HEK293 (cell line): ENCODE measurements around the gene HOXA11.

Experiments used
- CTCF ChIP-seq: fragments of 450-650 bp; formaldehyde crosslinking; IDR thresholded peaks from 2 replicates; pipeline ENCODE4 v1.5.1; 2016; ENCODE audit warnings: missing biosample characterization, missing genetic modification characterization
- GLIS2 ChIP-seq: fragments of 450-650 bp; formaldehyde crosslinking; IDR thresholded peaks from 2 replicates; pipeline ENCODE4 v1.5.1; 2016; ENCODE audit warnings: missing biosample characterization, missing genetic modification characterization
- HOXD13 ChIP-seq: sonication (generic); formaldehyde crosslinking; IDR thresholded peaks from 2 replicates; pipeline ENCODE4 v1.8.0; 2022; ENCODE audit warnings: missing genetic modification reagents, borderline replicate concordance
- KLF10 ChIP-seq: fragments of 450-650 bp; IDR thresholded peaks from 2 replicates; pipeline ENCODE4 v1.5.1; 2018; ENCODE audit warnings: missing biosample characterization, mild to moderate bottlenecking, missing genetic modification characterization
- KLF7 ChIP-seq: fragments of 450-650 bp; formaldehyde crosslinking; IDR thresholded peaks from 2 replicates; pipeline ENCODE4 v1.5.1; 2016; ENCODE audit warnings: missing biosample characterization, missing genetic modification characterization, borderline replicate concordance
- KLF8 ChIP-seq: fragments of 450-650 bp; formaldehyde crosslinking; IDR thresholded peaks from 2 replicates; pipeline ENCODE4 v1.5.1; 2016; ENCODE audit warnings: missing biosample characterization, missing genetic modification characterization
- KLF9 ChIP-seq: fragments of 450-650 bp; formaldehyde crosslinking; IDR thresholded peaks from 2 replicates; pipeline ENCODE4 v1.5.1; 2016; ENCODE audit warnings: missing biosample characterization, missing genetic modification characterization, low read depth
- TRIM28 ChIP-seq: IDR thresholded peaks from 2 replicates; pipeline ENCODE4 v1.6.1; 2011; ENCODE audit warnings: low read length, control low read depth, borderline replicate concordance
- ZBTB20 ChIP-seq: fragments of 450-650 bp; formaldehyde crosslinking; IDR thresholded peaks from 2 replicates; pipeline ENCODE4 v1.5.1; 2016; ENCODE audit warnings: missing biosample characterization, missing genetic modification characterization
- ZFHX2 ChIP-seq: fragments of 450-650 bp; formaldehyde crosslinking; conservative IDR thresholded peaks from 2 replicates; pipeline ENCODE4 v1.5.1; 2016; ENCODE audit warnings: missing biosample characterization, missing genetic modification characterization
- ZNF138 ChIP-seq: fragments of 450-650 bp; formaldehyde crosslinking; IDR thresholded peaks from 2 replicates; pipeline ENCODE4 v1.5.1; 2016; ENCODE audit warnings: missing biosample characterization, missing genetic modification characterization, borderline replicate concordance
- ZNF202 ChIP-seq: fragments of 450-650 bp; formaldehyde crosslinking; IDR thresholded peaks from 2 replicates; pipeline ENCODE4 v1.5.1; 2016; ENCODE audit warnings: missing biosample characterization, missing genetic modification characterization, borderline replicate concordance
- ZNF341 ChIP-seq: fragments of 450-650 bp; formaldehyde crosslinking; IDR thresholded peaks from 2 replicates; pipeline ENCODE4; 2016; ENCODE audit warnings: low read depth, missing biosample characterization, missing genetic modification characterization
- ZNF354C ChIP-seq: fragments of 450-650 bp; formaldehyde crosslinking; IDR thresholded peaks from 2 replicates; pipeline ENCODE4 v1.5.1; 2016; ENCODE audit warnings: missing biosample characterization, missing genetic modification characterization, low read depth, borderline replicate concordance
- ZNF391 ChIP-seq: fragments of 450-650 bp; formaldehyde crosslinking; IDR thresholded peaks from 2 replicates; pipeline ENCODE4 v1.5.1; 2016; ENCODE audit warnings: low read depth, missing biosample characterization, missing genetic modification characterization, borderline replicate concordance
- ZNF48 ChIP-seq: fragments of 450-650 bp; formaldehyde crosslinking; IDR thresholded peaks from 2 replicates; pipeline ENCODE4 v1.5.1; 2016; ENCODE audit warnings: missing biosample characterization, missing genetic modification characterization
- ZNF501 ChIP-seq: fragments of 450-650 bp; formaldehyde crosslinking; IDR thresholded peaks from 2 replicates; pipeline ENCODE4 v1.5.1; 2016; ENCODE audit warnings: missing biosample characterization, missing genetic modification characterization
- ZNF561 ChIP-seq: fragments of 450-650 bp; IDR thresholded peaks from 2 replicates; pipeline ENCODE4 v1.5.1; 2018; ENCODE audit warnings: missing biosample characterization, missing genetic modification characterization, borderline replicate concordance
- ZNF585B ChIP-seq: fragments of 450-650 bp; formaldehyde crosslinking; IDR thresholded peaks from 2 replicates; pipeline ENCODE4 v1.5.1; 2016; ENCODE audit warnings: missing biosample characterization, missing genetic modification characterization
- ZNF658 ChIP-seq: fragments of 450-650 bp; formaldehyde crosslinking; IDR thresholded peaks from 2 replicates; pipeline ENCODE4; 2016; ENCODE audit warnings: missing biosample characterization, missing genetic modification characterization
- ZNF747 ChIP-seq: fragments of 450-650 bp; formaldehyde crosslinking; IDR thresholded peaks from 2 replicates; pipeline ENCODE4 v1.5.1; 2016; ENCODE audit warnings: missing biosample characterization, missing genetic modification characterization
- ZNF768 ChIP-seq: fragments of 450-650 bp; formaldehyde crosslinking; IDR thresholded peaks from 2 replicates; pipeline ENCODE4 v1.5.1; 2018; ENCODE audit warnings: missing biosample characterization, mild to moderate bottlenecking, missing genetic modification characterization
- ZNF830 ChIP-seq: fragments of 450-650 bp; IDR thresholded peaks from 2 replicates; pipeline ENCODE4 v1.5.0; 2018; ENCODE audit warnings: missing biosample characterization, missing genetic modification characterization, low read depth, mild to moderate bottlenecking, moderate library complexity
- ZSCAN4 ChIP-seq: fragments of 450-650 bp; formaldehyde crosslinking; IDR thresholded peaks from 2 replicates; pipeline ENCODE4 v1.5.1; 2017; ENCODE audit warnings: missing biosample characterization, missing genetic modification characterization
- TF ChIP-seq, protein P1 (sequence below): fragments of 450-650 bp; formaldehyde crosslinking; IDR thresholded peaks from 2 replicates; pipeline ENCODE4; 2016; ENCODE audit warnings: missing biosample characterization, missing genetic modification characterization
- TF ChIP-seq, protein P2 (sequence below): fragments of 450-650 bp; formaldehyde crosslinking; IDR thresholded peaks from 2 replicates; pipeline ENCODE4 v1.5.1; 2016; ENCODE audit warnings: missing biosample characterization, missing genetic modification characterization, borderline replicate concordance
- TF ChIP-seq, protein P3 (sequence below): fragments of 450-650 bp; formaldehyde crosslinking; IDR thresholded peaks from 2 replicates; pipeline ENCODE4 v1.5.1; 2016; ENCODE audit warnings: missing biosample characterization, missing genetic modification characterization
- TF ChIP-seq, protein P4 (sequence below): fragments of 450-650 bp; formaldehyde crosslinking; IDR thresholded peaks from 2 replicates; pipeline ENCODE4 v1.5.1; 2017; ENCODE audit warnings: missing biosample characterization, missing genetic modification characterization
- TF ChIP-seq, protein P5 (sequence below): fragments of 450-650 bp; formaldehyde crosslinking; optimal IDR thresholded peaks from 2 replicates; pipeline ENCODE3; 2016; ENCODE audit warnings: missing biosample characterization, mild to moderate bottlenecking, missing genetic modification characterization

The HOXA11 gene

GRCh38 chr7:27151931-27152815 is 32.9 kb downstream of the HOXA11 start, which contains the start of gene HOXA3 (continued):
- TF ChIP-seq CTCF (tag by site-specific recombination) (no peak), TRIM28 (no peak), ZSCAN4 (tag by site-specific recombination) (peak; percentile 95), ZNF354C (tag by site-specific recombination) (no peak), HOXD13 (CRISPR knock-in tag) (no peak), ZFHX2 (tag by site-specific recombination) (peak; percentile 86), ZNF830 (tag by site-specific recombination) (no peak), ZNF341 (tag by site-specific recombination) (peak; percentile 30), ZNF391 (tag by site-specific recombination) (no peak), ZNF501 (tag by site-specific recombination) (0 out of 2 replicates have a peak, but pooled peaks have one; percentile 40), KLF9 (0 out of 2 replicates have a peak, but pooled peaks have one; percentile 27), ZNF658 (no peak), ZNF202 (tag by site-specific recombination) (no peak), ZNF585B (tag by site-specific recombination) (no peak), ZNF48 (tag by site-specific recombination) (no peak), ZNF747 (tag by site-specific recombination) (no peak), ZNF561 (tag by site-specific recombination) (no peak), KLF10 (peak; percentile 10; the same call in 1 of the 2 replicates), ZNF768 (tag by site-specific recombination) (no peak; the same call in 1 of the 2 replicates), GLIS2 (tag by site-specific recombination) (peak; percentile 98), ZNF138 (tag by site-specific recombination) (no peak), KLF8 (tag by site-specific recombination) (peak; percentile 74; the same call in 1 of the 2 replicates), KLF7 (peak; percentile 61; the same call in 1 of the 2 replicates), ZBTB20 (tag by site-specific recombination) (no peak; the same call in 1 of the 2 replicates)
- TF ChIP-seq, protein P1, sequence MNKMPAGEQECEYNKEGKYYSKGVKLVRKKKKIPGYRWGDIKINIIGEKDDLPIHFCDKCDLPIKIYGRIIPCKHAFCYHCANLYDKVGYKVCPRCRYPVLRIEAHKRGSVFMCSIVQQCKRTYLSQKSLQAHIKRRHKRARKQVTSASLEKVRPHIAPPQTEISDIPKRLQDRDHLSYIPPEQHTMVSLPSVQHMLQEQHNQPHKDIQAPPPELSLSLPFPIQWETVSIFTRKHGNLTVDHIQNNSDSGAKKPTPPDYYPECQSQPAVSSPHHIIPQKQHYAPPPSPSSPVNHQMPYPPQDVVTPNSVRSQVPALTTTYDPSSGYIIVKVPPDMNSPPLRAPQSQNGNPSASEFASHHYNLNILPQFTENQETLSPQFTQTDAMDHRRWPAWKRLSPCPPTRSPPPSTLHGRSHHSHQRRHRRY: no peak
- TF ChIP-seq, protein P2, sequence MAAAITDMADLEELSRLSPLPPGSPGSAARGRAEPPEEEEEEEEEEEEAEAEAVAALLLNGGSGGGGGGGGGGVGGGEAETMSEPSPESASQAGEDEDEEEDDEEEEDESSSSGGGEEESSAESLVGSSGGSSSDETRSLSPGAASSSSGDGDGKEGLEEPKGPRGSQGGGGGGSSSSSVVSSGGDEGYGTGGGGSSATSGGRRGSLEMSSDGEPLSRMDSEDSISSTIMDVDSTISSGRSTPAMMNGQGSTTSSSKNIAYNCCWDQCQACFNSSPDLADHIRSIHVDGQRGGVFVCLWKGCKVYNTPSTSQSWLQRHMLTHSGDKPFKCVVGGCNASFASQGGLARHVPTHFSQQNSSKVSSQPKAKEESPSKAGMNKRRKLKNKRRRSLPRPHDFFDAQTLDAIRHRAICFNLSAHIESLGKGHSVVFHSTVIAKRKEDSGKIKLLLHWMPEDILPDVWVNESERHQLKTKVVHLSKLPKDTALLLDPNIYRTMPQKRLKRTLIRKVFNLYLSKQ (tag by site-specific recombination): no peak
- TF ChIP-seq, protein P3, sequence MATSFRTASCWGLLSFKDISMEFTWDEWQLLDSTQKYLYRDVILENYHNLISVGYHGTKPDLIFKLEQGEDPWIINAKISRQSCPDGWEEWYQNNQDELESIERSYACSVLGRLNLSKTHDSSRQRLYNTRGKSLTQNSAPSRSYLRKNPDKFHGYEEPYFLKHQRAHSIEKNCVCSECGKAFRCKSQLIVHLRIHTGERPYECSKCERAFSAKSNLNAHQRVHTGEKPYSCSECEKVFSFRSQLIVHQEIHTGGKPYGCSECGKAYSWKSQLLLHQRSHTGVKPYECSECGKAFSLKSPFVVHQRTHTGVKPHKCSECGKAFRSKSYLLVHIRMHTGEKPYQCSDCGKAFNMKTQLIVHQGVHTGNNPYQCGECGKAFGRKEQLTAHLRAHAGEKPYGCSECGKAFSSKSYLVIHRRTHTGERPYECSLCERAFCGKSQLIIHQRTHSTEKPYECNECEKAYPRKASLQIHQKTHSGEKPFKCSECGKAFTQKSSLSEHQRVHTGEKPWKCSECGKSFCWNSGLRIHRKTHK (tag by site-specific recombination): no peak
- TF ChIP-seq, protein P4, sequence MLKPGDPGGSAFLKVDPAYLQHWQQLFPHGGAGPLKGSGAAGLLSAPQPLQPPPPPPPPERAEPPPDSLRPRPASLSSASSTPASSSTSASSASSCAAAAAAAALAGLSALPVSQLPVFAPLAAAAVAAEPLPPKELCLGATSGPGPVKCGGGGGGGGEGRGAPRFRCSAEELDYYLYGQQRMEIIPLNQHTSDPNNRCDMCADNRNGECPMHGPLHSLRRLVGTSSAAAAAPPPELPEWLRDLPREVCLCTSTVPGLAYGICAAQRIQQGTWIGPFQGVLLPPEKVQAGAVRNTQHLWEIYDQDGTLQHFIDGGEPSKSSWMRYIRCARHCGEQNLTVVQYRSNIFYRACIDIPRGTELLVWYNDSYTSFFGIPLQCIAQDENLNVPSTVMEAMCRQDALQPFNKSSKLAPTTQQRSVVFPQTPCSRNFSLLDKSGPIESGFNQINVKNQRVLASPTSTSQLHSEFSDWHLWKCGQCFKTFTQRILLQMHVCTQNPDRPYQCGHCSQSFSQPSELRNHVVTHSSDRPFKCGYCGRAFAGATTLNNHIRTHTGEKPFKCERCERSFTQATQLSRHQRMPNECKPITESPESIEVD (tag by site-specific recombination): peak; percentile 64; the same call in 1 of the 2 replicates
- TF ChIP-seq, protein P5, sequence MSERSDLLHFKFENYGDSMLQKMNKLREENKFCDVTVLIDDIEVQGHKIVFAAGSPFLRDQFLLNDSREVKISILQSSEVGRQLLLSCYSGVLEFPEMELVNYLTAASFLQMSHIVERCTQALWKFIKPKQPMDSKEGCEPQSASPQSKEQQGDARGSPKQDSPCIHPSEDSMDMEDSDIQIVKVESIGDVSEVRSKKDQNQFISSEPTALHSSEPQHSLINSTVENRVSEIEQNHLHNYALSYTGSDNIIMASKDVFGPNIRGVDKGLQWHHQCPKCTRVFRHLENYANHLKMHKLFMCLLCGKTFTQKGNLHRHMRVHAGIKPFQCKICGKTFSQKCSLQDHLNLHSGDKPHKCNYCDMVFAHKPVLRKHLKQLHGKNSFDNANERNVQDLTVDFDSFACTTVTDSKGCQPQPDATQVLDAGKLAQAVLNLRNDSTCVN: peak; percentile 67
